ENCODE measurements around the gene DLGAP1. TPM values are rescaled to one million over a fixed set of nuclear protein-coding genes. Genes with fewer than 3 reads are reported as not detected.

DLGAP1 gene
- total RNA-seq, 3 donors from 2014 or later (not counting 1 experiment from before 2014, with no cell fraction given), result not detected

GRCh38 chr18:3508576-3509549, 946.2 kb downstream of the DLGAP1 start:
- no peaks in the 10 kb centered on the region for H3K27me3 ChIP-seq (ENCODE audit: control insufficient read depth, insufficient read depth, low read length)
- peaks cover 8 to 10% of the 10 kb centered on the region in 2 donors for H3K27me3 Mint-ChIP-seq (ENCODE audit: low read depth in 2 of 2)
- intact Hi-C loops (cut with micrococcal nuclease), result no loop called here
- no peak for DNase-seq
- peaks cover 14% of the 10 kb centered on the region for H3K4me1 ChIP-seq (ENCODE audit: control insufficient read depth, insufficient read depth, low read length)
- no peaks in the 10 kb centered on the region for H3K36me3 ChIP-seq (ENCODE audit: control insufficient read depth, insufficient read depth, low read length)
- no peaks in the 10 kb centered on the region for H3K9me3 ChIP-seq (ENCODE audit: control insufficient read depth, insufficient read depth, low read length)
- WGBS (ENCODE audit: insufficient coverage), result 94% methylated on average over 15 of the region's 17 CpGs
- H3K27ac ChIP-seq (ENCODE audit: low read length), result no peak overlapping the region
- peaks cover 24 to 26% of the 10 kb centered on the region in 2 donors for H3K4me1 Mint-ChIP-seq
- no peak overlapping the region for H3K27ac Mint-ChIP-seq
- H3K4me3 ChIP-seq (ENCODE audit: low read length), result no peak overlapping the region
- no peak for TF ChIP-seq CTCF (IDR thresholded peaks at IDR 0.05)
- no peaks in the 10 kb centered on the region for H3K9me3 Mint-ChIP-seq
- no peak overlapping the region for H3K4me3 Mint-ChIP-seq
- ATAC-seq, result no peak
- no peaks in the 10 kb centered on the region for H3K36me3 Mint-ChIP-seq

GRCh38 chr18:3504637-3505036, 950.5 kb downstream of the DLGAP1 start:
- Mint-ChIP-seq H3K27me3 (ENCODE audit: low read depth in 2 of 2) (peaks cover 22 to 25% of the 10 kb centered on the region in 2 donors), H3K4me1 (peaks cover 2 to 5% of the 10 kb centered on the region in 2 donors), H3K36me3 (no peaks in the 10 kb centered on the region), H3K9me3 (no peaks in the 10 kb centered on the region), H3K4me3 (no peak overlapping the region), H3K27ac (no peak overlapping the region)
- H3K9me3 ChIP-seq (ENCODE audit: control insufficient read depth, insufficient read depth, low read length), result no peaks in the 10 kb centered on the region
- intact Hi-C loops (cut with micrococcal nuclease), result no loop called here
- TF ChIP-seq CTCF (IDR thresholded peaks at IDR 0.05), result no peak
- ATAC-seq (no peak), DNase-seq (no peak)
- peaks cover 3% of the 10 kb centered on the region for H3K4me1 ChIP-seq (ENCODE audit: control insufficient read depth, insufficient read depth, low read length)
- no peak overlapping the region for H3K27ac ChIP-seq (ENCODE audit: low read length)
- H3K4me3 ChIP-seq (ENCODE audit: low read length), result no peak overlapping the region
- H3K36me3 ChIP-seq (ENCODE audit: control insufficient read depth, insufficient read depth, low read length), result no peaks in the 10 kb centered on the region
- H3K27me3 ChIP-seq (ENCODE audit: control insufficient read depth, insufficient read depth, low read length), result peaks cover 12% of the 10 kb centered on the region
- 77% methylated on average over 2 of the region's 5 CpGs for WGBS (ENCODE audit: insufficient coverage)

GRCh38 chr18:3502650-3503049, 952.5 kb downstream of the DLGAP1 start:
- Histone ChIP-seq H3K4me3 (ENCODE audit: low read length) (no peak overlapping the region), H3K36me3 (ENCODE audit: control insufficient read depth, insufficient read depth, low read length) (no peaks in the 10 kb centered on the region), H3K27me3 (ENCODE audit: control insufficient read depth, insufficient read depth, low read length) (peaks cover 27% of the 10 kb centered on the region), H3K4me1 (ENCODE audit: control insufficient read depth, insufficient read depth, low read length) (peaks cover 8% of the 10 kb centered on the region), H3K9me3 (ENCODE audit: control insufficient read depth, insufficient read depth, low read length) (no peaks in the 10 kb centered on the region), H3K27ac (ENCODE audit: low read length) (no peak overlapping the region)
- no peak for DNase-seq
- peaks cover 40 to 45% of the 10 kb centered on the region in 2 donors for H3K27me3 Mint-ChIP-seq (ENCODE audit: low read depth in 2 of 2)
- H3K4me1 Mint-ChIP-seq, result peaks cover 15 to 17% of the 10 kb centered on the region in 2 donors
- WGBS (ENCODE audit: insufficient coverage), result 100% methylated on average over 2 of the region's 4 CpGs
- no peak overlapping the region for H3K4me3 Mint-ChIP-seq
- no peaks in the 10 kb centered on the region for H3K9me3 Mint-ChIP-seq
- intact Hi-C loops (cut with micrococcal nuclease), result no loop called here
- no peak for TF ChIP-seq CTCF (IDR thresholded peaks at IDR 0.05)
- ATAC-seq, result no peak
- no peak overlapping the region for H3K27ac Mint-ChIP-seq
- no peaks in the 10 kb centered on the region for H3K36me3 Mint-ChIP-seq
